ENCODE results near the gene SERPINB8.
A peak's percentile ranks its signal among the peaks of the same experiment; 100 is the strongest.

The SERPINB8 gene, protein sequence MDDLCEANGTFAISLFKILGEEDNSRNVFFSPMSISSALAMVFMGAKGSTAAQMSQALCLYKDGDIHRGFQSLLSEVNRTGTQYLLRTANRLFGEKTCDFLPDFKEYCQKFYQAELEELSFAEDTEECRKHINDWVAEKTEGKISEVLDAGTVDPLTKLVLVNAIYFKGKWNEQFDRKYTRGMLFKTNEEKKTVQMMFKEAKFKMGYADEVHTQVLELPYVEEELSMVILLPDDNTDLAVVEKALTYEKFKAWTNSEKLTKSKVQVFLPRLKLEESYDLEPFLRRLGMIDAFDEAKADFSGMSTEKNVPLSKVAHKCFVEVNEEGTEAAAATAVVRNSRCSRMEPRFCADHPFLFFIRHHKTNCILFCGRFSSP

GRCh38 chr18:63969942-63970808 lies at the start of gene SERPINB8:
Gene SERPINB8, plus strand, starts transcription at chr18:63970081. Its CDS starts 8,228 bp downstream, at chr18:63978309.
- Histone ChIP-seq H3K4me1 (ENCODE audit: control insufficient read depth, low read length) (peaks cover 23% of the 10 kb centered on the region), H3K36me3 (ENCODE audit: control insufficient read depth, low read length) (no peaks in the 10 kb centered on the region; the same call in 1 of the 2 replicates), H3K79me2 (ENCODE audit: control insufficient read depth, low read length) (no peaks in the 10 kb centered on the region), H3K9me3 (ENCODE audit: control insufficient read depth, insufficient read depth, low read length) (no peaks in the 10 kb centered on the region), H3K4me2 (ENCODE audit: low read length) (peak within 1 kb of the TSS; percentile 96), H3K27ac (ENCODE audit: low read depth, low read length) (peak within 1 kb of the TSS; percentile 59), H3K4me3 (ENCODE audit: low read length) (peak within 1 kb of the TSS; percentile 98), H3K9me2 (replicated peaks; ENCODE audit: control insufficient read depth, low read length) (no peaks in the 10 kb centered on the region), H4K20me1 (ENCODE audit: control insufficient read depth, insufficient read depth, low read depth, low read length) (no peaks in the 10 kb centered on the region), H3F3A (ENCODE audit: control insufficient read depth, insufficient read depth) (peaks cover 7% of the 10 kb centered on the region; the same call in 1 of the 2 replicates), H3K27me3 (ENCODE audit: control insufficient read depth, low read length) (peaks cover 14% of the 10 kb centered on the region)
- TF ChIP-seq, protein P1, sequence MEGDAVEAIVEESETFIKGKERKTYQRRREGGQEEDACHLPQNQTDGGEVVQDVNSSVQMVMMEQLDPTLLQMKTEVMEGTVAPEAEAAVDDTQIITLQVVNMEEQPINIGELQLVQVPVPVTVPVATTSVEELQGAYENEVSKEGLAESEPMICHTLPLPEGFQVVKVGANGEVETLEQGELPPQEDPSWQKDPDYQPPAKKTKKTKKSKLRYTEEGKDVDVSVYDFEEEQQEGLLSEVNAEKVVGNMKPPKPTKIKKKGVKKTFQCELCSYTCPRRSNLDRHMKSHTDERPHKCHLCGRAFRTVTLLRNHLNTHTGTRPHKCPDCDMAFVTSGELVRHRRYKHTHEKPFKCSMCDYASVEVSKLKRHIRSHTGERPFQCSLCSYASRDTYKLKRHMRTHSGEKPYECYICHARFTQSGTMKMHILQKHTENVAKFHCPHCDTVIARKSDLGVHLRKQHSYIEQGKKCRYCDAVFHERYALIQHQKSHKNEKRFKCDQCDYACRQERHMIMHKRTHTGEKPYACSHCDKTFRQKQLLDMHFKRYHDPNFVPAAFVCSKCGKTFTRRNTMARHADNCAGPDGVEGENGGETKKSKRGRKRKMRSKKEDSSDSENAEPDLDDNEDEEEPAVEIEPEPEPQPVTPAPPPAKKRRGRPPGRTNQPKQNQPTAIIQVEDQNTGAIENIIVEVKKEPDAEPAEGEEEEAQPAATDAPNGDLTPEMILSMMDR (IDR thresholded peaks at IDR 0.05; ENCODE audit: low read depth, low read length, poor library complexity, severe bottlenecking), result no peak
- no peak for TF ChIP-seq EZH2phosphoT487 (IDR thresholded peaks at IDR 0.05; ENCODE audit: borderline replicate concordance, low read length)

GRCh38 chr18:63922049-63922448 lies 47.8 kb upstream of the SERPINB8 start:
- H4K20me1 ChIP-seq (ENCODE audit: control insufficient read depth, insufficient read depth, low read depth, low read length), result no peaks in the 10 kb centered on the region
- H3K79me2 ChIP-seq (ENCODE audit: control insufficient read depth, low read length), result no peaks in the 10 kb centered on the region
- no peaks in the 10 kb centered on the region for H3K9me3 ChIP-seq (ENCODE audit: control insufficient read depth, insufficient read depth, low read length)
- H3K4me1 ChIP-seq (ENCODE audit: control insufficient read depth, low read length), result no peaks in the 10 kb centered on the region
- H3F3A ChIP-seq (ENCODE audit: control insufficient read depth, insufficient read depth), result no peaks in the 10 kb centered on the region
- H3K27ac ChIP-seq (ENCODE audit: low read depth, low read length), result no peak overlapping the region
- H3K4me2 ChIP-seq (ENCODE audit: low read length), result no peak overlapping the region
- TF ChIP-seq, protein P1 (IDR thresholded peaks at IDR 0.05; ENCODE audit: low read depth, low read length, poor library complexity, severe bottlenecking), result no peak
- H3K27me3 ChIP-seq (ENCODE audit: control insufficient read depth, low read length), result peaks cover 6% of the 10 kb centered on the region
- H3K4me3 ChIP-seq (ENCODE audit: low read length), result no peak overlapping the region
- H3K9me2 ChIP-seq (replicated peaks; ENCODE audit: control insufficient read depth, low read length), result no peaks in the 10 kb centered on the region
- no peaks in the 10 kb centered on the region for H3K36me3 ChIP-seq (ENCODE audit: control insufficient read depth, low read length)

DNA sequence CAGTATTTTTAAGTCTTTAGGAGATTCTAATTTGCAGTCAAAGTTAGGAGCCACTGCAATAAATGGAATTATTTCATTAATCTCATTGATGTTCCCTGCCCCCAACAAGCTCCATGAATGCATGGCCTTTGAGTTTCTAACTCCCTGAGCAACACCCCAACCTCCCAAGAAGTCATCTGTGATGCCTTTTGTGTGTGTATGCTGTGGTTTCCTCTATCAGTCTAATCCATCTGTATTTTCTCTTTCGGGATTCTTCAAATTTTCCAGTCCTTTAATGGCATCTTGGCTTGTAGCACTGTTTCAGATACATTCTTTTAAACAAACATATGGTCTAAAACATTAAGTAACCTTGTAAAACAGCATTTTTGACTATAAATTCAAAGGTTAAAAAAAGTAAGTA lies 45.3 kb upstream of the SERPINB8 start:
- Histone ChIP-seq H3K27ac (ENCODE audit: low read depth, low read length) (no peak overlapping the region), H3F3A (ENCODE audit: control insufficient read depth, insufficient read depth) (no peaks in the 10 kb centered on the region), H3K36me3 (ENCODE audit: control insufficient read depth, low read length) (no peaks in the 10 kb centered on the region), H3K4me2 (ENCODE audit: low read length) (no peak overlapping the region), H3K79me2 (ENCODE audit: control insufficient read depth, low read length) (no peaks in the 10 kb centered on the region), H3K27me3 (ENCODE audit: control insufficient read depth, low read length) (peaks cover 4% of the 10 kb centered on the region), H3K9me3 (ENCODE audit: control insufficient read depth, insufficient read depth, low read length) (no peaks in the 10 kb centered on the region), H3K9me2 (replicated peaks; ENCODE audit: control insufficient read depth, low read length) (no peaks in the 10 kb centered on the region), H3K4me3 (ENCODE audit: low read length) (no peak overlapping the region), H3K4me1 (ENCODE audit: control insufficient read depth, low read length) (no peaks in the 10 kb centered on the region), H4K20me1 (ENCODE audit: control insufficient read depth, insufficient read depth, low read depth, low read length) (no peaks in the 10 kb centered on the region)
- no peak for TF ChIP-seq EZH2phosphoT487 (IDR thresholded peaks at IDR 0.05; ENCODE audit: borderline replicate concordance, low read length)
- TF ChIP-seq, protein P1 (IDR thresholded peaks at IDR 0.05; ENCODE audit: low read depth, low read length, poor library complexity, severe bottlenecking), result no peak

Measured in DOHH2 (cell line).